Ureter (tissue), 1 donor: ENCODE results near the gene RBL1. TPM values are rescaled to one million over a fixed set of nuclear protein-coding genes. Genes with fewer than 3 reads are reported as not detected.
"Not testable (repeated sequence)": the region's sequence is repeated elsewhere in the genome, so short reads cannot be mapped to it uniquely, and the experiment has no call there.

Source experiments
- DNase-seq: peaks from one replicate; pipeline ENCODE4 v3.0.0-alpha.2; 2020; ENCODE audit warnings: low spot score
- total RNA-seq: library from RNA; stranded (reverse); gene quantifications from one replicate; pipeline ENCODE4 v1.2.4, GENCODE V29; 2023
- donor health status: DM: yes; HTN: yes; CAD: no.

RBL1 gene
- total RNA-seq, 1 donor from 2014 or later, result 8.1 TPM

DNA sequence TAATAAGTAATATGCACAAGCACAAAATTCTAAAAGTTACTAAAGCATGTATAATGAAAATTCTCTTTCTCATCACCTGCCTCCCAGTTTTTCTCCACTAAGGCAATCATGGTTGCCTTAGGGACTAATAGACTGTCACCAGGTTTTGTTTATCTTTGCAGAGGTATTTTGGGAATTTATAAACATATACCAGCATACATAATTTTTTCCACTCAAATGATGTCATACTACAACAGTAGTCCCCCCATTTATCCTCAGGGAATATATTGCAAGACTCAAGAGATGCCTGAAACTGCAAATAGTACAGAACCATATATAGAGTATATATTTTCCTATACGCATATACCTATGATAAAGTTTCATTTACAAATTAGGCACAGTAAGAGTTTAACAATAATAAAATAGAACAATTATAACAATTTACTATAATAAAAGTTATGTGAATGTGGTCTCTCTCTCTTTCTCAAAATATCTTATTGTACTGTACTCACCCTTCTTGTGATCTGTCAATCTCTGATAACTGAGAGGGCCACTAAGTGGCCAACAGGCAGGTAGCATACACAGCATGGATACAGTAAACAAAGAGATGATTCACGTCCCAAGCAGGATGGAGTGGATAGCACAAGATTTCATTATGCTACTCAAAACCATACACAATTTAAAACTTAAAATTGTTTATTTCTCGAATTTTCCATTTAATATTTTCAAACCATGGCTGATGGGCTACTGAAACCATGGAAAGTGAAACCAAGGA lies 19.7 kb downstream of the RBL1 start:
- DNase-seq, result no peak

DNA sequence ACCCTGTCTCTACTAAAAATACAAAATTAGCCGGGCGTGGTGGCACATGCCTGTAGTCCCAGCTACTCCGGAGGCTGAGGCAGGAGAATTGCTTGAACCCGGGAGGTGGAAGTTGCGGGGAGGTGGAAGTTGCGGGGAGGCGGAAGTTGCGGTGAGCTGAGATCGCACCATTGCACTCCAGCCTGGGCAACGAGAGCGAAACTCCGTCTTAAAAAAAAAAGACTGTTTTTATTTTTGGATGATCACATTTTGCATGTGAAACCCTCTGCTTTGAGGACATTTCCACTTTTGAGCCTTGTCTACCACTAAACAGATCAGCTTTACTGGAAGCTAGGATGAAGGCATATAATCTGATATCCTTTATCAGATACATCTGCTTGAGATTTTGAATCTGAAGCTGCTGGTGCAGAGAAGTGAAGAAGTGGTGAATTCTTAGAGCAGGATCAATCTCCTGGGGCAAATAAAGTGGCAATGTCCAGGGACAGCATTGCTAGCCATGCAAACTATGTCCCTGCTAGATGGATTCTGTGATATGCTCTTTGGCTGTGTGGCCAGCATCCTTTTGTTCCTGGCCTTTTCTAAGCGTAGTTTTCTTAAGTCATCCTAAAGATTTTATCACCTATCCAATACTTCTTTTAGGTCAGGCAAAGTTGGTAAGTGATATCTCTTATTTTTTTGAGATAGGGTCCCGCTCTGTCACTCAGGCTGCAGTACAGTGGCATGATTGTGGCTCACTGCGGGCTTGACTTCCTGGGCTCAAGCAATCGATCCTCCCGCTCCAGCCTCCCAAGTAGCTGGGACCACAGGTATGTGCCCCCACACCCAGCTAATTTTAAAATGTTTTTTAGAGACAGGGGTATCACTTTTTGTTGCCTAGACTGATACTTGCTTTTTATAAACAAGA lies 23.3 kb downstream of the RBL1 start:
- no peak for DNase-seq

- DNase-seq, result no peak
Measured at GRCh38 chr20:37071481-37071911, 24.3 kb downstream of the RBL1 start.

DNA sequence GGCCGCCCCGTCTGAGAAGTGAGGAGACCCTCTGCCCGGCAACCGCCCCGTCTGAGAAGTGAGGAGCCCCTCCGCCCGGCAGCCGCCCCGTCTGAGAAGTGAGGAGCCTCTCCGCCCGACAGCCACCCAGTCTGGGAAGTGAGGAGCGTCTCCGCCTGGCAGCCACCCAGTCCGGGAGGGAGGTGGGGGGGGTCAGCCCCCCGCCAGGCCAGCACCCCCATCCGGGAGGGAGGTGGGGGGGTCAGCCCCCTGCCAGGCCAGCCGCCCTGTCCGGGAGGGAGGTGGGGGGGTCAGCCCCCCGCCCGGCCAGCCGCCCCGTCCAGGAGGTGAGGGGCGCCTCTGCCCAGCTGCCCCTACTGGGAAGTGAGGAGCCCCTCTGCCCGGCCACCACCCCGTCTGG lies 26.2 kb downstream of the RBL1 start:
- not testable (repeated sequence) for DNase-seq

GRCh38 chr20:37066168-37066567 lies 29.6 kb downstream of the RBL1 start:
- no peak for DNase-seq

DNA sequence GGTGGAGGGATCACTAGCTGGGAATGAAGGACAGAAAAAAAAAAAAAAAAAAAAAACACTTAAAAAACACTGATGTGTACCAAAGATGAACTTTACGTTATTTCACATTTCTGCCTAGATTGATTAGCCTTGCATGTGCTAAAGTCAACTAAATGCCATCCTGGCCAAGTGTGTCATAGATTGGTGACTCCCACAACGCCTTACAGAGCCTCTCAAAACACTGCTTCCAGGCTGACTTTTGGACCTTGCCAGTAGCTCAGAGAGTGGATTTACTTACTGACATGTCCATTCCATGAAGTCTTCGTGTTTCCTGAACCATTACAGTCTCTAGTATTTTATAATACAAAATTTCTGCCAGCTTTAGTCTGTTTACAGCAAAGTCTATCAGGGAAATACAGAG lies 40.5 kb downstream of the RBL1 start:
- DNase-seq, result no peak

DNA sequence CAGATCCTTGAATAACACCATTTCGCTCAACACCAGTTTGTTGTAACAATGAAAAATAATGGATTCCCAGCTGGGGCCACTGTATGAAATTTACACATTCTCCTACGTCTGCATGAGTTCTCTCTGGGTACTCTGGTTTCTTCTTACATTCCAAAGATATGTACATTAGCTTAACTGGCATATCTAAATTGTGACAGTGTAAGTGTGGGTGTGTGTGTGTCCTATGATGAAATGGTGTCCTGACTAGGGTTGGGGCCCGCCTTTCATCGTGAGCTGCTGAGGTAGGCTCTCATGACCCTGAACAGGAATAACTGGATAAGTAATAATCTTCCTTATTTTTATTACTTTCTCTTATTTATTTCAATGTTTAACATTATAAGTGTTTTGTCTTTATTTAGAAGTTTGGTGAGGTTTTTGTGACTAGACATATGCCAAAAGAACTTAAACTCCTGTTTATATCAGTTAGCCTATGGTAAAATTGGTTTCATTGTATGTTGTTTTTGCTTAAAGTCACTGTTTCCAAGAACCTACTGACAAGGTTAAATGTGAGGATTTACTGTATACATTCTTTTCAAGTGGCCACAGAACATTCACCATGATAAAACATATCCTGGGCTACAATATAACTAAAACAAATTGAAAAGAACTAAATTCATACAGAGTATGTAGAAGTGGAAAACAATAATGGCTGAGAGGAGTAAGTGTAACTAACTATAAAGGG lies 42.4 kb downstream of the RBL1 start:
- DNase-seq, result no peak

DNA sequence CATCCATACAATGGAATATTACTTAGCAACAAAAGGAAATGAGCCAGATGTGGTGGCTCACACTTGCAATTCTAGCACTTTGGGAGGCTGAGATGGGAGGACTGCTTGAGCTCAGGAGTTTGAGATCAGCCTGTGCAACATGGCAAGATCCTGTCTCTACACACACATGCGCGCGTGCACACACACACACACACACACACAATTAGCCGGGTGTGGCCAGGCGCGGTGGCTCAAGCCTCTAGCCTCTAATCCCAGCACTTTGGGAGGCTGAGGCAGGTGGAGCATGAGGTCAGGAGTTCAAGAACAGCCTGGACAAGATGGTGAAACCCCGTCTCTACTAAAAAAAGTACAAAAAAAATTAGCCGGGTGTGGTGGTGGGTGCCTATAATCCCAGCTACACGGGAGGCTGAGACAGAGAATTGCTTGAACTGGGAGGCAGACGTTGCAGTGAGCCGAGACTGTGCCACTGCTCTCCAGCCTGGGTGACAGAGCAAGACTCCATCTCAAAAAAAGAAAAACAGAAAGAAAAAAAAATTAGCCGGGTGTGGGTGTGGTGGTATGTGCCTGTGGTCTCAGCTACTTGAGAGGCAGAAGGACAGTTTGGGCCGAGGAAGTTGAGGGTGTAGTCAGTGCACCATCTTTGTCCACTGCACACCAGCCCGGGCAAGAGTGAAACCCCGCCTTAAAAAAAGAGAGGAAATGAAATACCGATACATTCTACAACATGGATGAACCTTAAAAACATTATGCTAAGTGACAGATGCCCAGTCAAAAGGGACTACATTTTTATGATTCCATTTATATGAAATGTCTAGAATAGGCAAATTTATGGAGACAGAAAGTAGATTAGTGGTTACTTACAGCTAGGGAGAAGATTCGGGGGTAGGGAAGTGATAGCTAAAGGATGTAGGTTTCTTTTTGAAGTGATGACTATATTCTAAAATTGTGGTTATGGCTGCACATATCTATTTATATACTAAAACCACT lies 52.5 kb downstream of the RBL1 start:
- DNase-seq, result no peak

GRCh38 chr20:37039366-37039765 lies 56.4 kb downstream of the RBL1 start:
- DNase-seq, result not testable (repeated sequence)

GRCh38 chr20:37032077-37032476 lies 63.7 kb downstream of the RBL1 start:
- DNase-seq, result no peak

GRCh38 chr20:37020636-37021035 lies 75.2 kb downstream of the RBL1 start:
- DNase-seq, result no peak

GRCh38 chr20:37012631-37013030 lies 83.2 kb downstream of the RBL1 start:
- not testable (repeated sequence) for DNase-seq

GRCh38 chr20:37011858-37012257 lies 83.9 kb downstream of the RBL1 start:
- not testable (repeated sequence) for DNase-seq

DNA sequence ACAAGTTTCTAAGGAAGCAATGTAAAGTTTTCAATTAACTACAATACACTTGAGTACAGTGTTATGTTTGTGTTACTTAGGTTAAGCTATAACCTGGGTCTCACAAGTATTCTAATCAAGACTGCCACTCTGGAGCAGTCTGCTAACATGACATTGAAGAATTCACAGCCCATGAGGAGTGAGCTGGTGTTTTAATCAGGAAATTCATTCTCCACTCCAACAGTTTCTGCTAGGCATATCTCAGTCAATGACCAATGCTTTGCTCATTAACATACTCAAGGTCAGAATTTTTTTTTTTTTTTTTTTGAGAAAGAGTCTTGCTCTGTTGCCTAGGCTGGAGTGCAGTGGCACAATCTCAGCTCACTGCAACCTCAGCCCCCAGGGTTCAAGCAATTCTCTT lies 84.7 kb downstream of the RBL1 start:
- no peak for DNase-seq

DNA sequence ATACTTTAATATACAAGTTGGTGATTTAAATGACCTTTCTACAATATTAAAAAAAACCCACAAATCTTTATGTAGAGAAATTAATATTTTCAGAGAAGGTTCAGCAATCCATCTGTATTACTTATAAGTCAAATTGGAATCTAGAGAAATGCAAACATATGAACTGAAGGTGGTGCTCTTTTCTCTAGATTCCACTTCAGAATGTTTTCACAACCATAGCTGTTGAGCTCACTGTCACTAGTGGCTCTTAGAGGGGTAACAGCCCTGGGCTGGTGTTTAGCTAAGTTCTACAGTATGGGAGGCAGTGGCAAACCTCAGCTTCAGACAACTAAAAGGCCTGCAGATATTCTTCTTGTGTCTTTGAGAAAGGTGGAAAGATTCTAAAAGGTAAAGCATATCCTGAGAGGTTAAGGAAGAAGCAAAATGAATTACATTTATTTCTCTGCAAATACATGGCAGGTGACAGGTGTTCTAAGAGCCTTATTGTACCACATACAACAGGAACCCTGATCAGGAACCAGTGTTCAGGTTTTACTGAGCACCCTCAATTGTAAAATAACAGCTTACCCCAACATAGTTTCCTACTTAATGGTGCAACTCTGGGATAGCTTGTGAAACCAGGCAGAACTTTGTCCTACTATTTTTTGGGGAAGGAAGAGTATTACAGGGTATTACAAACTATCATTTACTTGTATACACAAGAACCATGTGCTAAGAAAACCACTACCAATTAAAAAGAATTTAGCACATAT lies 87.7 kb downstream of the RBL1 start:
- DNase-seq, result no peak

DNA sequence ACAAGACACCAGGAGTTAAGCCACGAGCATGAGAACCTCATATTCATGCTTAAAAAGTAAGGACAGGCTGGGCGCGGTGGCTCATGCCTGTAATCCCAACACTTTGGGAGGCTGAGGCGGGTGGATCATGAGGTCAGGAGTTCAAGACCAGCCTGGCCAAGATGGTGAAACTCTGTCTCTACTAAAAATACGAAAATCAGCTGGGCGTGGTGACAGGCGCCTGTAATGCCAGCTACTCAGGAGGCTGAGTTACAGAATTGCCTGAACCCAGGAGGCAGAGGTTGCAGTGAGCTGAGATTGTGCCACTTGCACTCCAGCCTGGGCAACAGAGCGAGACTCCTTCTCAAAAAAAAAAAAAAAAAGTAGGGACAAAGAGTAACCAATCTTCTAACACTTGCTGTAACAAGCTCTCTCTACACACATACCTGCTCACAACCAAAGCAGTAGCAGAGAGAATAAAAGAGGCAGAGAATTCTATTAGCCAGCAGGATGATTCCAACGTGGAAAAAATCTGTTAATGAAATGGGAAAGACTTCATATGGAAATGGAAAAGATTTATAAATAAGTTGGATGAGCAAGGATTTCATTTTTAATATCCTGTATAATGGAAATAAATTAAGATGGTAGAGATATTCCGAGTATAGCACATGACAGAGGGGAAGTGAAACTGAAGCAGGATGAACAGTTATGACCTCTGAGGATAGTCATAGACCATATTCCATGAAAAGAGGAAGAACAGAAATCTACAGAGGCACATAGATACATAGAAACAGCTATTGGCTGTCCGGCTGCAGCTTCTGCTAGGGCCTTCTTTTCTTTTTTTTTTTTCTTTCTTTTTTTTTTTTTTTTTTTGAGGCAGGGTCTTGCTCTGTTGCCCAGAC lies 90.5 kb downstream of the RBL1 start:
- DNase-seq, result not testable (repeated sequence)

DNA sequence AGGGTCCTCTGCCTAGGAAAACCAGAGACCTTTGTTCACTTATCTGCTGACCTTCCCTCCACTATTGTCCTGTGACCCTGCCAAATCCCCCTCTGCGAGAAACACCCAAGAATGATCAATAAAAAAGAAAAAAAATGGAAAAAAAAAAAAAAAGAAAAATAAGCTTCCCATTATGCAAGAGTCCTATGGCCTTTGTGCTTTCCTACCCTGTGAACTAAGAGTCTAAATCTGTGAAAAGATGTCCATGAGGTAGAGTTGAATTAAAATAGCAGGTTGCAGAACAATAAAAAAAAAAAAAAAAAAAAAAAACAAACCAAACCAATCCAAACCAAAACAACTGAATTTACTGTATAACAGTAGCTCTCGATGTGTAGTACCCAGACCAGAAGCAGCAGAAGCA lies 94.2 kb downstream of the RBL1 start:
- DNase-seq, result not testable (repeated sequence)

GRCh38 chr20:37000171-37000570 lies 95.6 kb downstream of the RBL1 start:
- not testable (repeated sequence) for DNase-seq

- no peak for DNase-seq
Measured at GRCh38 chr20:36998652-36999051, 97.1 kb downstream of the RBL1 start.
